ENCODE measurements around the gene NBEAL2. TPM values are rescaled to one million over a fixed set of nuclear protein-coding genes. Genes with fewer than 3 reads are reported as not detected.

The NBEAL2 gene
- total and polyA plus RNA-seq, 10 donors, result 44.0 to 271 (median 129) TPM

DNA sequence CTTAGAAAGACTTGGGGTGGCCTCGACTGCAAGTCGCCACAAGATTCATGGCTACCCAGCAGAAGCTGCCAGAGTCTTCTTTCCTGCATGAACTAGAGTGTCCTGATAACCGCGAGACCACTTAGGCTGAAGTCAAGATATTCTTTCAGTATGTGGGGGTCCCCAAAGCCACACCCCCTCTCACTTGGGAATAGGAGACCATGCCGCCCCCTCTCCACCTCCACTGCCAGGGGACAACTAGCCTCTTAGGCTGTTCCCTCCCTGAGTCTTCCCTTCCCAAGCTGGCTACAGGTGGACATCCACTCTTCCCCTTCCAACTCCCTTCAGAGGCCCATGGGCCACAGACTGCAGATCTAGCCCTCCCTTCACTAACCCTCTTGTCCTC is 1.7 kb upstream of the NBEAL2 start:
- DNase-seq, result peak; percentile 76
- WGBS, 5 donors, result 91 to 95% (median 93%) methylated on average over 5 of the region's 5 CpGs
- Histone ChIP-seq H3K4me1 (peaks cover 34 to 91% (median 82%) of the 10 kb centered on the region in 6 donors), H3K4me3 (no peak overlapping the region), H3K9me3 (no peaks in the 10 kb centered on the region), H3K27ac (peak overlapping the region in 5 of 8 donors; percentile 29 to 96 (median 92)), H3K27me3 (replicated peaks in 1 of 7) (no peaks in the 10 kb centered on the region), H3K36me3 (no peaks in the 10 kb centered on the region)
- intact Hi-C loops (cut with DNase I; ENCODE audit: low total_unique reads), result no loop called here
- TF ChIP-seq POLR2AphosphoS5 (IDR thresholded peaks at IDR 0.05) (no peak), POLR2A (IDR thresholded peaks at IDR 0.05) (no peak)
- TF ChIP-seq, protein P1, sequence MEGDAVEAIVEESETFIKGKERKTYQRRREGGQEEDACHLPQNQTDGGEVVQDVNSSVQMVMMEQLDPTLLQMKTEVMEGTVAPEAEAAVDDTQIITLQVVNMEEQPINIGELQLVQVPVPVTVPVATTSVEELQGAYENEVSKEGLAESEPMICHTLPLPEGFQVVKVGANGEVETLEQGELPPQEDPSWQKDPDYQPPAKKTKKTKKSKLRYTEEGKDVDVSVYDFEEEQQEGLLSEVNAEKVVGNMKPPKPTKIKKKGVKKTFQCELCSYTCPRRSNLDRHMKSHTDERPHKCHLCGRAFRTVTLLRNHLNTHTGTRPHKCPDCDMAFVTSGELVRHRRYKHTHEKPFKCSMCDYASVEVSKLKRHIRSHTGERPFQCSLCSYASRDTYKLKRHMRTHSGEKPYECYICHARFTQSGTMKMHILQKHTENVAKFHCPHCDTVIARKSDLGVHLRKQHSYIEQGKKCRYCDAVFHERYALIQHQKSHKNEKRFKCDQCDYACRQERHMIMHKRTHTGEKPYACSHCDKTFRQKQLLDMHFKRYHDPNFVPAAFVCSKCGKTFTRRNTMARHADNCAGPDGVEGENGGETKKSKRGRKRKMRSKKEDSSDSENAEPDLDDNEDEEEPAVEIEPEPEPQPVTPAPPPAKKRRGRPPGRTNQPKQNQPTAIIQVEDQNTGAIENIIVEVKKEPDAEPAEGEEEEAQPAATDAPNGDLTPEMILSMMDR (IDR thresholded peaks at IDR 0.05 in 8 of 11, conservative IDR thresholded peaks at IDR 0.05 in 3 of 11), result no peak

GRCh38 chr3:46978381-46978780 is 1.1 kb upstream of the NBEAL2 start:
- Histone ChIP-seq H3K4me1 (peaks cover 33 to 91% (median 83%) of the 10 kb centered on the region in 6 donors), H3K9me3 (no peaks in the 10 kb centered on the region), H3K36me3 (no peaks in the 10 kb centered on the region), H3K4me3 (peak overlapping the region in 3 of 8 donors; percentile 52 to 78 (median 54)), H3K27ac (peak overlapping the region in 6 of 8 donors; percentile 90 to 96 (median 91)), H3K27me3 (replicated peaks in 1 of 7) (no peaks in the 10 kb centered on the region)
- TF ChIP-seq, protein P1 (IDR thresholded peaks at IDR 0.05 in 8 of 11, conservative IDR thresholded peaks at IDR 0.05 in 3 of 11), result no peak
- TF ChIP-seq POLR2AphosphoS5 (IDR thresholded peaks at IDR 0.05) (no peak), POLR2A (IDR thresholded peaks at IDR 0.05) (no peak)
- peak; percentile 77 for DNase-seq
- 88 to 96% (median 90%) methylated on average over 9 of the region's 9 CpGs for WGBS, 5 donors
- intact Hi-C loops (cut with DNase I; ENCODE audit: low total_unique reads), result no loop called here

DNA sequence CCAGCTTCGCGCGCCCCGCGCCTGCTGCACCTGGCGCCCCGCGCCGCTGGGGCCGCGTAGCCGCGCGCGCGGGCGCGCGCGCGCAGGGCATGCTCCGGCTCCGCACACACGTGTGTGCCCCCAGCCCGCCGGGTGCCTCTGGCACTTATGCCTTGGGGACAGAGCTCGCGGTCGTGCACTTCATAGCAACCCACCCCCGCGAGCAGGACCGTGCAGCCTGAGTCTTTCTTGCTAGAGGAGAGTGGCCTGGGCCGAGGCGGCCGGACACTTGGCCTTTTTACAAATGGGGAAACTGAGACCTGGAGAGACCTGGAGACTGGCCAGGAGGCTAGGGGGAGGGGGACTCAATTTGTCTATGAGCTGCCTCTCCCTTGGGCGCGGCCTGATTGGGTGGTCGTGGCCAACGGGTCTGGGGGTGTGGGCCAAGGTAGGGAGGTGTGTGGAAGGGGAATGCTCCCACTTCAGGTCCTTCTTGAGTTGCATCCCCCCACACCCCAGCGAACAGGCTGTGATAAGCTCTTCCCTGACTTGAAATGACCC is 562 bp downstream of the NBEAL2 start:
- peaks cover 28 to 88% (median 77%) of the 10 kb centered on the region in 6 donors for H3K4me1 ChIP-seq
- TF ChIP-seq POLR2A (IDR thresholded peaks at IDR 0.05) (no peak), POLR2AphosphoS5 (IDR thresholded peaks at IDR 0.05) (no peak)
- TF ChIP-seq, protein P1 (IDR thresholded peaks at IDR 0.05 in 8 of 11, conservative IDR thresholded peaks at IDR 0.05 in 3 of 11), result no peak
- H3K36me3 ChIP-seq, result no peaks in the 10 kb centered on the region
- 0 to 9% (median 2%) methylated on average over 6 to 40 of the region's 40 CpGs for WGBS, 5 donors
- H3K27ac ChIP-seq, result peak overlapping the region in 7 of 8 donors; percentile 88 to 96 (median 90)
- no peaks in the 10 kb centered on the region for H3K9me3 ChIP-seq
- no peaks in the 10 kb centered on the region for H3K27me3 ChIP-seq (replicated peaks in 1 of 7)
- DNase-seq, result peak; percentile 92
- intact Hi-C loops (cut with DNase I; ENCODE audit: low total_unique reads), result no loop called here
- peak overlapping the region; percentile 51 to 78 (median 56) for H3K4me3 ChIP-seq

- Histone ChIP-seq H3K9me3 (no peaks in the 10 kb centered on the region), H3K4me3 (peak overlapping the region in 6 of 8 donors; percentile 1 to 78 (median 23)), H3K27me3 (replicated peaks in 1 of 7) (no peaks in the 10 kb centered on the region), H3K4me1 (peaks cover 31 to 94% (median 86%) of the 10 kb centered on the region in 6 donors), H3K27ac (peak overlapping the region in 7 of 8 donors; percentile 55 to 96 (median 90)), H3K36me3 (no peaks in the 10 kb centered on the region)
- 21 to 37% (median 27%) methylated on average over 2 to 5 of the region's 5 CpGs for WGBS, 5 donors
- peak; percentile 90 for DNase-seq
- intact Hi-C loops (cut with DNase I; ENCODE audit: low total_unique reads), result no loop called here
- TF ChIP-seq, protein P1 (IDR thresholded peaks at IDR 0.05 in 8 of 11, conservative IDR thresholded peaks at IDR 0.05 in 3 of 11), result no peak
- TF ChIP-seq POLR2AphosphoS5 (IDR thresholded peaks at IDR 0.05) (peak; percentile 49 to 73 (median 72)), POLR2A (IDR thresholded peaks at IDR 0.05) (no peak)
Observed at GRCh38 chr3:46981932-46982471, 2.5 kb downstream of the NBEAL2 start.

All from spleen (tissue), 11 donors.